Measurements from ENCODE around the gene NCBP1.

- TF ChIP-seq CTCF (conservative IDR thresholded peaks at IDR 0.05; ENCODE audit: low read depth, low read length) (no peak), EZH2 (IDR thresholded peaks at IDR 0.05; ENCODE audit: low read length, unreplicated experiment) (no peak), EZH2phosphoT487 (IDR thresholded peaks at IDR 0.05; ENCODE audit: borderline replicate concordance, low read length) (no peak)
Observed at GRCh38 chr9:97625620-97626019, 8.0 kb upstream of the NCBP1 start.

Measured in PC-3 (cell line).